Measurements from ENCODE around the gene VRK3.

The VRK3 gene

GRCh38 chr19:49984491-49984890 is 40.7 kb downstream of the VRK3 start:
- Histone ChIP-seq H3K9me2 (replicated peaks; ENCODE audit: control insufficient read depth, low read length) (no peaks in the 10 kb centered on the region), H3K4me3 (ENCODE audit: low read length) (no peak overlapping the region), H4K20me1 (ENCODE audit: control insufficient read depth, insufficient read depth, low read depth, low read length) (peaks cover 8% of the 10 kb centered on the region), H3K4me1 (ENCODE audit: control insufficient read depth, low read length) (no peaks in the 10 kb centered on the region), H3K9me3 (ENCODE audit: control insufficient read depth, insufficient read depth, low read length) (no peaks in the 10 kb centered on the region), H3K36me3 (ENCODE audit: control insufficient read depth, low read length) (no peaks in the 10 kb centered on the region), H3K4me2 (ENCODE audit: low read length) (no peak overlapping the region), H3F3A (ENCODE audit: control insufficient read depth, insufficient read depth) (no peaks in the 10 kb centered on the region), H3K79me2 (ENCODE audit: control insufficient read depth, low read length) (no peaks in the 10 kb centered on the region), H3K27me3 (ENCODE audit: control insufficient read depth, low read length) (no peaks in the 10 kb centered on the region), H3K27ac (ENCODE audit: low read depth, low read length) (no peak overlapping the region)
- TF ChIP-seq EZH2phosphoT487 (IDR thresholded peaks at IDR 0.05; ENCODE audit: borderline replicate concordance, low read length) (no peak), CTCF (IDR thresholded peaks at IDR 0.05; ENCODE audit: low read depth, low read length, poor library complexity, severe bottlenecking) (no peak)

- Histone ChIP-seq H3K4me3 (ENCODE audit: low read length) (no peak overlapping the region), H3K4me2 (ENCODE audit: low read length) (no peak overlapping the region), H3K36me3 (ENCODE audit: control insufficient read depth, low read length) (no peaks in the 10 kb centered on the region), H3K79me2 (ENCODE audit: control insufficient read depth, low read length) (no peaks in the 10 kb centered on the region), H3K9me2 (replicated peaks; ENCODE audit: control insufficient read depth, low read length) (no peaks in the 10 kb centered on the region), H3K9me3 (ENCODE audit: control insufficient read depth, insufficient read depth, low read length) (no peaks in the 10 kb centered on the region), H4K20me1 (ENCODE audit: control insufficient read depth, insufficient read depth, low read depth, low read length) (peaks cover 8% of the 10 kb centered on the region), H3K27me3 (ENCODE audit: control insufficient read depth, low read length) (no peaks in the 10 kb centered on the region), H3F3A (ENCODE audit: control insufficient read depth, insufficient read depth) (no peaks in the 10 kb centered on the region), H3K4me1 (ENCODE audit: control insufficient read depth, low read length) (no peaks in the 10 kb centered on the region), H3K27ac (ENCODE audit: low read depth, low read length) (no peak overlapping the region)
- TF ChIP-seq CTCF (IDR thresholded peaks at IDR 0.05; ENCODE audit: low read depth, low read length, poor library complexity, severe bottlenecking) (peak; percentile 91), EZH2phosphoT487 (IDR thresholded peaks at IDR 0.05; ENCODE audit: borderline replicate concordance, low read length) (no peak)
Observed at GRCh38 chr19:49983645-49984229, 41.4 kb downstream of the VRK3 start.

- H3K36me3 ChIP-seq (ENCODE audit: control insufficient read depth, low read length): no peaks in the 10 kb centered on the region
- H4K20me1 ChIP-seq (ENCODE audit: control insufficient read depth, insufficient read depth, low read depth, low read length): peaks cover 8% of the 10 kb centered on the region
- H3K27me3 ChIP-seq (ENCODE audit: control insufficient read depth, low read length): no peaks in the 10 kb centered on the region
- no peaks in the 10 kb centered on the region for H3F3A ChIP-seq (ENCODE audit: control insufficient read depth, insufficient read depth)
- H3K9me2 ChIP-seq (replicated peaks; ENCODE audit: control insufficient read depth, low read length): no peaks in the 10 kb centered on the region
- no peaks in the 10 kb centered on the region for H3K79me2 ChIP-seq (ENCODE audit: control insufficient read depth, low read length)
- no peak overlapping the region for H3K4me2 ChIP-seq (ENCODE audit: low read length)
- TF ChIP-seq EZH2phosphoT487 (IDR thresholded peaks at IDR 0.05; ENCODE audit: borderline replicate concordance, low read length) (no peak), CTCF (IDR thresholded peaks at IDR 0.05; ENCODE audit: low read depth, low read length, poor library complexity, severe bottlenecking) (no peak)
- H3K4me1 ChIP-seq (ENCODE audit: control insufficient read depth, low read length): no peaks in the 10 kb centered on the region
- H3K9me3 ChIP-seq (ENCODE audit: control insufficient read depth, insufficient read depth, low read length): no peaks in the 10 kb centered on the region
- no peak overlapping the region for H3K4me3 ChIP-seq (ENCODE audit: low read length)
- H3K27ac ChIP-seq (ENCODE audit: low read depth, low read length): no peak overlapping the region
Observed at GRCh38 chr19:49981603-49982593, 43.3 kb downstream of the VRK3 start.
